RPMI8226 (cell line): Measurements from ENCODE around the gene IGFL1.
"Not testable (repeated sequence)": the region's sequence is repeated elsewhere in the genome, so short reads cannot be mapped to it uniquely, and the experiment has no call there.

Experiments used
- DNase-seq: peaks from one replicate; pipeline ENCODE4 v3.0.0-alpha.2; 2015

The IGFL1 gene

DNA sequence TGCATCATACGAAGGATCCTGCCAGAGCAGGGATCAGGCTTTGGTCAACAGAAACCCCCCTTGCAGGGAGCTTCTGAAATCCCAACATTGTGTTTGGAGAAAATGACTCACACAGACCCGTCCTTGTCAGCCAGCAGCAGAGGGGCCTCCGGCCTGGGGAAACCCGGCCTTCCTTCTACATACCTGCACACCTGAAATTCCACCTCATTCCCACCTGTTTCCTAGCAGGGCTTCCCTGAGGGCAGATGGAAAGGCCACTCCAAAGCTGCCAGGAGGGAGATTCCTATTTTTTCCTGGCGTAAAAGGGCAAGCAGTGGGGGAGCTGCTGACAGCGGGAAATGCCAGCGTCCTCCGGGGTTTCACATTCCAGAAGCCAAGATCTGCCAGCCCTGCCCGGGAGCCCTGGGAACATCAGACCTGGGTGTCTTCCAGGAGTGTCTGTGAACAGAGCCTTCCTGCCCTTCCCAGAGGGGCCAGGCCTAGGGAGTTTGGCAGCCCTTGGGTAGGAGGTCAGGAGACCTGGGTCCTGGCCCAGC, 3.0 kb upstream of the IGFL1 start:
- no peak for DNase-seq

DNA sequence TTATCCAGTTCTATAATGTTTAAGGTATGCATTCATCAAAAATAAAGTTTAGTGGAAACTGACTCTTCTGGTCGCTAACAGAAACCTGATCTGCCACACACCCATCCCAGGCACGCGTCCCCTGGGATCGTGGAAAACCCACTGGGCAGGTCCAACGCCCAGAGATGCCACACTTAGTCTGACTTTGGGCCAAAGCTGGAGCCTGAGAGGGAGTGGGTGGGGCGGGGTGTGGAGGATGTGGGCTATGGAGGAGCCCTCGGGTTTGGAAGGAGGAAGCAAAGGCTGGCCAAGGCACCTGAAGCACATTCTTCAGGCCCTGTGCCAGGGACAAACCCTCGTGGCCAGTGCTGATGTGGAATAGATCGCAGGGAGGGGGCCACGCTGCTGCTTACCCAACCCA, 2.5 kb downstream of the IGFL1 start:
- no peak for DNase-seq

DNA sequence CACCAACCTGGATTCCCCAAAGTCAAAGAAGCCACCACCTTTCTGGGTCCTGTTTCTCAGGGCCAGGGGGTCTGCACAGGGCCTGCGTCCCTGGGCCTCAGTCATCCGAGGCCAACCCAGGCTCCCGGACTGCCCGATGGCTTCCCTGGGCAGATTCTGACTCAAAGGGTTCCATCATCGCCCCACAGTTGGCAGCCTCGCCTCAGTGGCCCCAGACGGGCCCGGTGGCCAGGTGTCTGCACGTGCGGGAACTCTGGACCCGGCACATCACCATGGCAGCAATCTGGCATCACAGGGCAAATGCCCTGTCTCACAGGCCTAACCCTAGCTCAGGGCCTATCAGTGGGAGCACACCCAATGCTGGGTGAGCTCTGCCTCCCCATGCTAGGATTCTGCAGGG, 2.9 kb downstream of the IGFL1 start:
- DNase-seq = no peak

DNA sequence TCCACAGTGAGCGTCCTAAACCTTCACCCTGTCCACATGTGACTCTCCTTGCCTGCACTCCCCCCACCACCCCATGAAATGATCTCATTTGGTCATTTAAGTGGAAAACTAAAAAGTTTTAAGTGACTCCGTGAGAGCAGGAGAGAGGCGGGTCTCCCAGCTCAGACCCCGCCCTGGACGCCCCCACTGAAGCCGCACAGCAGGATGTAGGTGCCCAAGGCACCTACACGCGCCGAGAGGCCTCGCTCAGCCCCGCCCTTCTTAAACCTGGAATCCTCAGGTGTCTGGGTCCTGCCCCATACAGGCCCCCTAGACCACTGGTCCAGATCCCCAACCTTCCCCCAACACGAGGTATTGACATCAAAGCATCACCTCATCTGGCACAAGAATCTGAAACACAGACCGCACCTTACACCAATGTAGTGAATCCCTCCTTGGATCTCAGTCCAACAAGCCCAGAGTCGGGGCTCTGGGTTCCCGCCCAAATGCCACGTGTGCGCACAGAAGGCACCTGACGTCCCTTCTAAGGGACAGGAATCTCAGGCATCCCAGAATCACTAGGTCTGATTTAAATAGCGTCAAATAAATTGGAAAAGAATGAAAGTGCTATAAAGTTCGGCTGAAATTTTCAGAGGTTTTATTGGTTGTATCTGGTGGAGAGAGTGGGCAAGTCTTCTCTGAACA, 3.5 kb downstream of the IGFL1 start:
- no peak for DNase-seq

DNA sequence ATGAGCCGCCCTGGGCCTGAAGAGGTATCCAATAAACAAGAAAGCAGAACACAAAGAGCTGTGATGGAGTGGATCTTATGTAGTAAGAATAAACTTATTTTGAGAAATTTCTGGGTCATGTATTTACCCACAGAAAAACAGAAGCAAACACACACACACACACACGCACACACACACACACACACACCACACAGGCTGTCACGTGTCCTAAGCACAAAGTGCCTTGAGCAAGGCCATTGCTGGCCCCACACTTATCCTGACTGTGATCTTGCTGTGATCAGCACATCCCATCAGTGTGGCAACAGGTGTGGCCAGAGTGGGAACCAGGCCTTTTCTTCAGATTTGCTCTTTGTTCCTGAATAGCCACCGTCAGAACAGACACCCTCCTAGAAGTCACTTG, 4.3 kb downstream of the IGFL1 start:
- DNase-seq = peak; percentile 19

DNA sequence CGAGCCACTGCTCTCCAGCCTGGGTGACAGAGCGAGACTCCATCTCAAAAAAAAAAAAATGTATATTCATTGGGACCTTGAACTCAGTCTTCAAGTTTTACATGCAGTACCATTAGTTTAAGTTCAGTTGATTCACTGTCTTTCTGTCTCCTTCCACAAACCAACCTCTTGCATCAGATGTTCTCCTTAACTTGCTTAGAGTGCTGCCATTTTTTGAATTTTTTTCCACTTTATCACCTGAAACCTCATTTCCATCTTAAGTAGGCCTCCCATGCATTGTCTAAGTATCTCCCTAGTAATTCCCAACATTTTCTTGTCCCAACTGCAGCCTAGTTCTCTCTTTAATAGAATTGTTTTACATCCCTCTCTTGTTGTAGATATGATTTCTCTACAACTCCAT, 8.6 kb downstream of the IGFL1 start:
- DNase-seq = not testable (repeated sequence)

DNA sequence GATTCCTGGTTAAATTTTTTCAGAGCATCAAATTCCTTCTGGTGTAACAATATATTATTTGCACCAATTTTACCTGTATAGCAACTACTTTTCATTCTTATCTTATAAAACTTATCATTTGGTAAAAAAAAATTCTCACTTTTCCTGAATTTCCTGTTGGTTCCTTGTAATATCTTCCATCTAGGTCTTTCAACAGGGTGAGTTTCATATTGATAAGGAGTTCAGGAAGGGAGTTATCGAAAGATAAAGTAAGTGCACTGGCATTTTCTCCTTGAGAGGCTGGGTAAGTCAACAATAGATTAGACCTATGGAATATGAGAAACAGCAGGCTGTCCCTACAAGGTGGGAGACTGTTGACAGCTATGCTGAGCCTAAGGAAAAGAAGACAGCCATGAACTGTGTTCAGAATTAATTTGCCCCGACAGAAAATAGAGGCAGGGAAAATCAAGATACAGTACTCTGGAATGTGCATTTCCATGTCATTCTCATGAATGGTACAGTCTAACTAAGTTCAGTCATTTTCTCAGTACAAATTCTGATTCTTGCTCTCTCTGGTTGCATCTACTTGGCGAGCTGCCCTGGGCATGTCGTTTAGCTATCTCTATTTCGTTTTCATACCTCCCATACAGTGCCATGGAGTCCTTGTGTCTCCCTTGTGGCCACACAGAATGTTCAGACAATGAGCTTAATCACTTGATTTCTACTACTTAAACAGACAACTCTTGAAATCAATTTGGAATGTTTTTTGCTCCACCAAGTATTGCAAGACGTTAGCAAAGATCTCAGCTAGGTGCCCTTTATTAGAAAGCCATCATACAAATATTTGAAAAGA, 9.9 kb downstream of the IGFL1 start:
- no peak for DNase-seq

DNA sequence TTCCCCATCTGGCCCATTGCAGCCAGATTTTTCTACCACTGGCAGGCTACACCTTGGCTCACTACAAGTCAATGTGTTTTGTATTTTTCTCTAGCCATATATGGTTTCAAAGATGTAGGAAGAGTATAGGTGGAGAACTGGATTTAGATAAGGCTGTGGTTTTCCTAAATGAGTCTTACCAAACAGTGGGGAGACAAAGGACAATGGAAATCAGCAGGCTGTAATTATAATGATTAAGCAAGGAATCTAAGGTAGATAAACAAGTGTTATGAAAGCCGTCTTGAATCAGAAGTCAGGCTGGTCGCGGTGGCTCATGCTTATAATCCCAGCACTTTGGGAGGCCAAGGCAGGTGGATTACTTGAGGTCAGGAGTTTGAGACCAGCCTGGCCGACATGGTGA, 11.2 kb downstream of the IGFL1 start:
- DNase-seq = no peak

DNA sequence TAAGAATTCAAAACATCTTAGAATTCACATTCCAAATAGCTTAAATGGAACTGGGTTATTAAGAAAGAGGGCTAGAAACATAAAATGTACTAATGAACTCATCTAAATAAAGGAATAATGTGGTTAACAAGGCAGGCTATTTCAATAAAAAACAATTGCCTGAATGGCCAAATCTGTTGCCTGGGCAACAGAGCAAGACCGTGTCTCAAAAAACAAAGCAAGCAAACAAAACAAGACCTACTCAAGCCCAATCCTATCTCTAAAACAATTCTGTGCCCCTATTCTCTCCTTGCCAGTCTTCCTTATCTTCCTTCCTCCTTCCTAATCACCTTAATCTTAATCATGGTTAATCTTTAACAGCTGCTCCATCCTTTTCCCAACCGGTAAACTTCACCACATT, 12.1 kb downstream of the IGFL1 start:
- no peak for DNase-seq

DNA sequence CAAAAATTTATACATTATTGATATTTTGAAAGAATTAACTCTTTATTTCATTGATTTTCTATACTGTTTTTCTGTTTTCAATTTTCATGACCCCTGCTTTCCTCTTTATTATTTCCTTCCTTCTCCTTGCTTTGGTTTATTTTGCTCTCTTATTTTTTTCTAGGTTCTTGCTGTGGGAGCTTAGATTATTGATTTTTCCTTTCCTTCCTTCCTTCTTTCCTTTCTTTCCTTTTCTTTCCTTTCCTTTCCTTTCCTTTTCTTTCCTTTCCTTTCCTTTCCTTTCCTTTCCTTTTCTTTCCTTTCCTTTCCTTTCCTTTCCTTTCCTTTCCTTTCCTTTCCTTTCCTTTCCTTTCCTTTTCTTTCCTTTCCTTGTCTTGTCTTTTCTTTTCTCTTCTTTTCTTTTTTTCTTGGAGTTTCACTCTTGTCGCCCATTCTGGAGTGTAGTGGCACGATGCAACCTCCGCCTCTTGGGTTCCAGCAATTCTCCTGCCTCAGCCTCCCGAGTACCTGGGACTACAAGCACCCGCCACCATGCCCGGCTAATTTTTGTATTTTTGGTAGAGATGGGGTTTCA, 13.6 kb downstream of the IGFL1 start:
- DNase-seq = not testable (repeated sequence)

DNA sequence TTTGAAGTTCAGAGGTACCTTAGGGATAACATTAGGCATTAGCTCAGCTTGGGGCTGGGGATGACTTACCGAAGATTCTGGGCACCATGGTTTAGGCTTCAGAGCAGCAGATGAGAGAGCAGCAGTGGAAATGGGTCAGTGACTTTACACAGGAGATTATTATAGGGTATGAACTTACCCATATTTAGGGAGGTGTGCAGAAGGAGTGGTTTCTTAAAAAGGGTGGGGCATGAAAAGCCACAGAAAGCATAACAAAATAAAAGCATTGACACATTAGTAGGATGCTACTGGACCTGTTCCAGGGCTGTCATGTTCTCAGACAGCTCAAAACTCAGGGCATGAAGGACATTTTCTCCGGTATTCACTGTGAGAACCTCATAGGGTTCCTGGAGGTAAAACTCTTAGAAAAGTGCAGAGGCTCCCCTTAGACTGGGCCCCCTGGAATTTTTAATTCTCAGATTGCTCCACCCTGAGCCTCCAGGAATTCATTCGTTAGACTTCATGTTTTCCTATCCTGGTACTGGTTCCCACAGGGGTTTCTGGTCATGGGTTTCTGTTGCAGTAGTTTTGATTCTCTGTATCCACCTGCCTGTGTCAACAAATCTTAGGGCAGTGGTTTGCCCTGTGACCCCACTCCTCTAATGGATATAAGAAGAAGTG, 20.7 kb downstream of the IGFL1 start:
- no peak for DNase-seq

DNA sequence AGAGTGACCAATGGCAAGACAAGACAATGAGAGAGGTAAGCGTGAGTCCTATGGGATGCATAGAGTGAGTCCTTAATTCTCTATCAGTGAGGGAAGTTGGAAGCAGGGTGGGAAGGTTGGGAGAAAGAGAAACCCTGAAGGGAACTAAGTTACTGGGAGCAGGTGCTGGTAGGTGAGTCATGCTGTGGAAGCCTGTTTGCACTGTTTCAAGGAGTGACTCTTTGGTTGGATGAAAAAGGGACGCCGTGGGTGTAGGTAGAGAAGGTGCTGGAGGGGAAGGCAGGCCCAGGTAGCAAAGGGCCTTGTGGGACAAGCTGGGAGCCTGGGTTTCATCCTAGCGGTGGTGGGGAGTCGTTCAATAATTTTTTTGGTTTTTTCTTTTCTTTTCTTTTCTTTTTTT, 21.9 kb downstream of the IGFL1 start:
- no peak for DNase-seq

DNA sequence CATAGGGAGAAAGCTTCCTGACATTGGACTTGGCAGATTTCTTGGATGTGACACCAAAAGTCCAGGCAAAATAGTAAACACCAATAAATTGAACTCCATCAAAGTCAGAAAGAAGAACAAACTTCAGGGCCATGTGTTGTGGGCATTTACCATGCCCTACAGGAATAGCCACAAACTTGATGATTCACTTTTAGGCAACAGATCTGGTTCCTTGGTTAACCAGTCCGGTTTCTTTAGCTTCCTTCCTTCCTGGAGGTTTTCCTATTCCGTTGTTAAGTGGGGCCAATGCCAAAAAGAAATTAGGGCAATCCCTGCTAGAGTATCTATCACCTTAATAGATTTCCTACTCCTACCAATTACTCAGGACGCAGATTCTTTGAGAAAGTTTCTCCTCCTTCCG, 25.2 kb downstream of the IGFL1 start:
- no peak for DNase-seq

DNA sequence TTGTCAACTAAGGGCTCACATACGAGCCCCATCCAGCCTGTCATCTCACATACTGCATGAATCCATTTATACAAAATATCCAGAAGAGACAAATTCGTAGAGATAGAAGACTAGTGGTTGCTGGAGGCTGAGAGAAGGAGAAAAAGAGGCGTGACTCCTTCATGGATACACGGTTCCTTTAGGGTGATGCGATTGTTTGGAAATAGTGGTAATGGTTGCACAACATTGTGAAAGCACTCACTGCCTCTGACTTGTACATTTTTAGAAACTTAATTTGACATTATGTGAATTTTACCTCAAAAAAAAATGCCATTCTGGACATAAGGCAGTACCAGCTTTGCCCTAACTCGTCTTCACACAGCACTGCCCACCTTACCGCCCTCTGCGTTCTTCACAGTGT, 27.3 kb downstream of the IGFL1 start:
- no peak for DNase-seq

DNA sequence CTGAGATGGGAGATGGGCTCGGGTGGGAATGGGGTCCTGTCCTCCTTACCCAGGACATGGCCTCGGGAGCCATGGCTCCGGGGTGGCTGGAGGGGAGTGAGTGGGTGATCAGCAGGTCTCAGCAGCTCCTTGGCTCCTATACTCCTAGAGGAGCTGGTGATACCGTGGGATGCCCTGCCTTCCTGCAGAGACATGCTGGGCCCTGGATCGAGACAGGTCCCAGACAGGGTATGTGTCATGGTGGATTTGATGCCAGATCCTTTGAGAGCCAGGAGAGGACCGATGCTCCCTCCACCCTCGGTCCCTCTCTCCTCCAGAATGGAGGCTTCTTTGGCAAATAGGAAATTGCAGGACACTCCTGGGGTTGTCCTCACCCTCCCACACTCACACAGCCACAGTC, 32.0 kb downstream of the IGFL1 start:
- DNase-seq = not testable (repeated sequence)

DNA sequence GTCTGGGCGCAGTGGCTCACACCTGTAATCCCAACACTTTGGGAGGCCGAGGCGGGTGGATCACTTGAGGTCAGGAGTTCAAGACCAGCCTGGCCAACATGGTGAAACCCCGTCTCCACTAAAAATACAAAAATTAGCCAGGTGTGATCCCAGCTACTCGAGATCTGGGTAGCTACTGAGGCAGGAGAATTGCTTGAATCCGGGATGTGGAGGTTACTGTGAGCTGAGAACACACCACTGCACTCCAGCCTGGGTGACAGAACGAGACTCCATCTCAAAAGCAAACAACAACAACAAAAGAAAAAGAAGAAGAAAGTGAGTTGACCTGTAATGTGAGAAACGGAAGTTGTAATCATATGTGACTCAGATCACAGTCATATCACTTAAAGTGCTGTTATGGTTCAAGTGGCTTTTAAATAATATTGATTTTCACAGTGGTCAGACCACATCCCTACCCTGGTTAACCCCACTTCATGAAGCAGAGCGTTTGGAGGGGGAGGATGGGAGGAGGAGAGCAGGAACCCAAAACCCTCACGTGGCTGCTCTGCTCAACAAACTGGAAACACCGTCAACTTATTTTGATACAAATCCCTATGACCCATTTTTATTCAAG, 33.2 kb downstream of the IGFL1 start:
- not testable (repeated sequence) for DNase-seq

DNA sequence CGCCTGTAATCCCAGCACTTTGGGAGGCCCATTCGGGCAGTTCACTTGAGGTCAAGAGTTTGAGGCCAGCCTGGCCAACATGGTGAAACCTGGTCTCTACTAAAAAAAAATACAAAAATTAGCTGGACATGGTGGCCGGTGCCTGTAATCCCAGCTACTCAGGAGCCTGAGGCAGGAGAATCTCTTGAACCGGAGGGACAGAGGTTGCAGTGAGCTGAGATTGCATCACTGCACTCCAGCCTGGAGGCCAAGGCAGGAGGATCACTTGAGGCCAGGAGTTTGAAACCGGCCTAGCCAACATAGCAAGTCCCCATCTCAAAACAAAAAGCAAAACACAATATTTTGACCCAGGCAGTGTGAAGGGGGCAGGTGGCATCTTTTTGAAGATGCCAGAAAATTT, 35.3 kb downstream of the IGFL1 start:
- DNase-seq = not testable (repeated sequence)

DNA sequence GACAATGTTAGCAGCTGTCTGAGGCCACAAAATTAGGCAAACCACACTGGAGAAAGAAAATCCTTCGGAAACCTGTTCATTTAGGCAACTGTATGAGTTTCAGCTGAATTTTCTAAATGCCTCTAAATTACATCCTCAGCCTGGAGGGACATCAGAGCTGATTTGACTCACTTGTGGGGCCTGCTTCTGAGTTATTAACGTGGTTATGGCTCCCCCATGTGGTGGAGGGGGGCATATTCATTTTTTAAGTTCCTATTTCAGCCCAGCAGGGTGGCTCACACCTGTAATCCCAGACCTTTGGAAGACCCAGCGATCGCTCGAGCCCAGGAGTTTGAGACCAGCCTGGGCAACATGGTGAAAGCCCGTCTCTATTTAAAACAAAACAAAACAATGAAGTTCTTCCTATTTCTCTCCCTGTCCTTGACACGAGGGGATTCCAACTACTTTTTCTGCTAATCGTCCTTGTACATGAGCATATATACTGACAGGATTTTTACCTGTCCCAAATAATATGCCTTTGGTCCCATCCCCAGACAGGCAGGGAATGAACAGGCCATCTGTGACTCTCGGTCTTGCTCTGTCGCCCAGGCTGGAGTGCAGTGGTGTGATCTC, 35.8 kb downstream of the IGFL1 start:
- DNase-seq = peak; percentile 60

DNA sequence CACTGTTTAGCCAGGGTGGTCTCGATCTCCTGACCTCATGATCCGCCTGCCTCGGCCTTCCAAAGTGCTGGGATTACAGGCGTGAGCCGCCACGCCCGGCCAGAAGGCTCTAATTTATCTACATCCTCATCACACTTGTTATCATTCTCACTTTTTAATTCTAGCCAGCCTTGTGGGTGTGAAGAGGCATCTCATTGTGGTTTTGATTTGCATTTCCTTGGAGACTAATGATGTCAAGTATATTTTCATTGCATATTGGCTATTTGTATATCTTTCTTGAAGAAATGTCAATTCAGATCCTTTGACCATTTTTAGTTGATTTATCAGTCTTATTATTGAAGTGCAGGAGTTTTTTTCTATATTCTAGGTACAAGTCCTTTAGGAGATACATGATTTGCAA, 39.6 kb downstream of the IGFL1 start:
- no peak for DNase-seq

DNA sequence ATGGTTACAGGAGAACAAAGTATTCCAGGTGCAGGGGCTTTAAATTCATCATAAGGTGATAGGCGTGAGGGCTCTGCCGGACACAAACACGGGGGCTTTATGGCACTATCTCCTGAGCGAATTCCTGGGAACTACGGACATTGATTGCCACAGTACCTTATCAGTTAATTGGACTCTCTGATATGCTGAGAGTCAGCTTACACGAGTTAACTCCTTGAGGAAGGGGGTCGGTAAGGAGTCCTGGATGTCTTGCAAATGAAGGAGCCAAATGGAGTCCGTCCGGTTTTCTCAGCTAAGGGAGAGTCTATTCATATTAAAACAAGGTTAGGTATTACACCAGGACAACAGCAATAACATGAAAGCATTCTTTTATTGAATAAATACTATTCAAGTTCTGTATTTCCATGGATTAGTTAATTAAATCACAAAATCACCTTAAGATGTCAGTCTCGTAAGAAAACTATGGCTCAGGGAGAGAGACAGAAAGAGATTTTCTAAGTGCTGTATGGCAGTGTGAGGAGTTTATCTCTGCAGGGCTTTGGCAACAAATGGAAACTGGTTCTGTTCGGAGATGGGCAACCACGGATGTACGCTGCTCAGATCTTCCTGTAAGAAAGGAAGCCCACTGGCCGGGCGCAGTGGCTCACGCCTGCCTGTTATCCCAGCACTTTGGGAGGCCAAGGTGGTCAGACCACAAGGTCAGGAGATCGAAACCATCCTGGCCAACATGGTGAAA, 41.1 kb downstream of the IGFL1 start:
- no peak for DNase-seq

DNA sequence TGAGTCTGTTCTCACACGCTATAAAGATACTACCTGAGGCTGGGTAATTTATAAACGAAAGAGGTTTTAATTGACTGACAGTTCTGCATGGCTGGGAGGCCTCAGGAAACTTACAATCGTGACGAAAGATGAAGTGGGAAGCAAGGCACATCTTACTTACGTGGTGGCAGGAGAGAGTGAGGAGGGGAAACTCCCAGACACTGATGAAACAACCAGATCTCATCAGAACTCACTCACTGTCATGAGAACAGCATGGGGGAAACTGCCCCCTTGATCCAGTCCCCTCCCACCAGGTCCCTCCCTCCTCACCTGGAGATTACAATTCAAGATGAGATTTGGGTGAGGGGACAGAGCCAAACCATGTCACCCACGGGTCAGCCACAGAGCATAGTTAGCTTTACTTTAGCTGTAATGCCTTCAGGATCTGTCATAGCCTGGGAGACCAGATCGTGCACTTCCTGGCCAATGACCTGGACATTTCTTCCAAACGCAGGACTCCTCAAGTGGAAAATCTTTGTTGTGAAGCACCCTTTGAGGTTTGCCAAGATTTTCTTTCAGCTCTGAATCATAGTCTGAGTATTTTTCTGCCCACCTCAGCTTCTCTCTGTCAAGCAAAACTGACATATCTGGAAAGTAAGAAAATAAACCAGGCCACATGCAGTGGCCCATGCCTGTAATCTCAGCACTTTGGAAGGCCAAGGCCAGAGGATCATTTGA, 42.1 kb downstream of the IGFL1 start:
- DNase-seq = no peak
